NCI-H1092 (cell line): Measurements from ENCODE around the gene CTNNA2.

Experiments
- DNase-seq: peaks from one replicate; lab custom pipeline; 2025; lab: John Stamatoyannopoulos, UW

Gene CTNNA2

DNA sequence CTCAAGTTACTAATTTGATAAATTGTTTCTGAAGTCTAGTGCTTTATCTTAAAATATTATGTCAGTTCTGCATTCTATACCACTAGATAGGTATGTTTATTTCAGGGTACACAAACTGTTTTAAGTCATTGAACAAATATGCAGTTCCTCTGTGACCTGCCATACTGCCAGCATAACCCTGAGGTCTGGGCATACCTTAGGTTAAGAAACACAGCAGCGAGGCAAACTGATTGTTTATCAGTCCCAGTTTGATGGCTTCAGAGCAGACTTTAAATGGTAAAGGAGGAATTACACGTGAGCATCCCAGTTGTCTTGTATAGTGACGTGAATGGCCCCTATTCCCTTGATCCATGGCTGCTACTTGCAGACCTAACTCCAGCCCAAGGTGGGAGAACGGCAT is 978.1 kb downstream of the CTNNA2 start:
- no peak for DNase-seq

DNA sequence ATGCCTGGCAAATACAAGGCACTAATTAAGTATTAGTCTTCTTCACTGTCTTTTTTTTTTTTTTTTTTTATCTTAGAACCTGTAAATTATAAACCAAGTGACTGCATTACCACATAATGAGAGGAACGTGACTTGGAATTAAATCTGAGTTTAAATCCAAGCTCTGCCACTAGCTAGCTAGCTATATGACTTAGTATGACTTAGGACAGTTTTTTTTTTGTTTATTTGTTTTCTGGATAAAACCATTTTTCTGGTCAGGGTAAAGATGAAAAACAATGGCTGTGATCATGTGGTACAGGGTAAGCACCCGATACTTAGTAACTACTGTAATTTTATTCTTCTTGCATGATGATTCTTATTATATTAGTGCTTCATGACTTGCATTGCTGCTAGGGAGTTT is 983.5 kb downstream of the CTNNA2 start:
- no peak for DNase-seq

DNA sequence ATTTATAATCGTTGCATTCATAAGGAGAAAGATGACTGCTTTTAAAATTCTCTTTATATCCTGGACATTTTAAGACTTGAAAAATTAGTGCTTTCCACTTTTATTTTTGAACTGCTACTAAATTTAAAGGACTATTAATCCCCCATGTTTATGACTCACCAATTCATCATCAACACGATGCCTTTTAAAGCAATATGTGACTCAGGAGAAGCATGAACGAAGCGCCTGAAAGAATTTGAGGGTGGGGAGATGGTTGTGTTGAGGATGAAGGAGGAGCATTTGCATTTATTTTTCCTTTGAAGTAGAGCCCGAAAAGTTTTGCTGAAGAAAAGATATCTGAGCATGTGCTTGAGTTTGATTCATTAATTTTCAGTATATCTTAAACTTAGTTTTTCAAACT is 983.9 kb downstream of the CTNNA2 start:
- DNase-seq, result no peak

DNA sequence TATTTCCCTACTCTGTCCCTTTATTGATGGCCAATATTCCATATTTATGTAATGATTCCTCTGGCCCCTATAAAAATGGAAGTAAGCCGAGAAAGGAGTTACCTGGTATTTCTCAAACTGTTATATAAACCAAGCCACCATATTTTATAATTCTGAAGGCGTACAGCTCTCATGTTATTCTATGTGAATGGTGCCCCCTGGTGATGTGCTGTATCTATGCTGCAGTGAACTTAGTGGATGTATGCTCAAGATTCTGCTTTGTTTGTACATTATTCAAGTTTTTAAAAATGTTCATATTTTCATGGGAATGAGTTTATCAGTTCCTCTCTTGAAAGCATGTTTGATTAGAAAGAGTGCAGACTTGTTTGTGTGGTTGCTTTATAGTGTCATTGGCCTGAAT is 986.2 kb downstream of the CTNNA2 start:
- no peak for DNase-seq

DNA sequence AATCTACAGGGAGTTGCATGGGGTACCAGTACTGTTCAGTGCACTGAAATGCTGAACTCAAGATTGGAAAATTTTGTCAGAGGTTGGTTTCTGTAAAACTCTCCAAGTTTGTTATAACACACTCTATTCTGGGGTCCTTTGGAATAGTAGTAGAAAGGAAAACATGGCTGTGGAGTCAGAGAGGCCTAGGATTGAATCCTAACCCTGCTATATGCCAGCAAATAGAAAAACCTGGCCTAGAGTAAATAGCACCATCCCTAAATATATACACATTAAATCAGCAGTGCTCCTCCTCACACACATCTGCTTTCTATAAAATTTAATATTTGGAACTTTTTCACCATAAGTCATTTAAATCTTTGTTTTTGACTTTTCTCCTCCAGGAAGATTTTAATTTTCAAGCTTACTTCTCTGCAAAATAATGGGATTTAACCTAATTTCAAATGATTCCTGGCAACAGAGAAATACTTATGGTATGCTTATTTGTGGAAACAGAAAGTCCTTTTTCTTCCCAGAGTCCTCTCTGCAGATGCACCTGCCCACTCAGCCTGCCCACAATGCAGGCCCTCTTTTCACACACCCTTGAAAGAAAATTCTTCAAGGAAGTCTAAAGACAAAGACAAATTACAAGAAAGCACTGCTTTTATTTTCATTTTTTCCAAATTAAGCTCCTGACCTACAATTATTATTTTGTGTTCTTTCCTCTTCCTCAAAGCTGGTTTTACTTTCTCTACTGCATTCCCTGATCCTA is 989.2 kb downstream of the CTNNA2 start:
- DNase-seq, result no peak

DNA sequence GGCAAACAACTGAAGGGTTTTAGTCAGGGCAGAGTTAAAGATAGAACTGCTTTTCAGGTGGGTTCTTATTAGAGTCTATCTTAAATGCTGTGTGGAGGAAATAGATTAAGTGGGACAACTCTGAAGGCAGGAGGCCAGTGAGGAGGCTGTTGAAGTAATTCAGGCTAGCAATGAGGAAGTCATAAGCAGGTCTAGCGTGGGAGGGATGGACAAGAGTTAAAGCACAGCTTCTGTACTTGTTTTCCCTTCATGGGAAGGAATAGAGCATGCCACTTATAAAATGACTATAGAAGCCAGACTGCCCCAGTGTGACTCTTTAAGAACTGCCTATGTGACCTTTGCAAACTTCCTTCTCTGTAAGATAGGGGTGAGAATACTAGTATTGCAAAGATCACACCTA is 993.7 kb downstream of the CTNNA2 start:
- no peak for DNase-seq

DNA sequence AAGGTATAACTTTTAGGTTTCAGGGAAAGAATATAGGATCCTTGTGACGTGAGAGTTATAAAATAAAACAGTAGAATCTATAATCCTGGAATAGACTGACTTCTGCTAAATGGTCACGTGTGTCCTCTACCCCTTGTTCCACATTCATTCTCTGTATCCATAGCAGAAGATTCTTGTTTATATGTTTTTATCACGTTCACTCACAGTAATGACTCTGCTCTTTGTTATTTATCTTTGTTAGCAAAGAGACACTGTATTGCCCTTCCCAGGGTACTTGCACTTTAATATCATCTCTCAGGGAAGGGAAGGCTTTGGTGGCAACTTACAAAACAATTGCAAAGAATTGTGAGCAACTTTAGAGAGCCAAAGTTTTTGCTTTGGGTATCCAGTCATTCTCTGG is 997.9 kb downstream of the CTNNA2 start:
- DNase-seq, result no peak

DNA sequence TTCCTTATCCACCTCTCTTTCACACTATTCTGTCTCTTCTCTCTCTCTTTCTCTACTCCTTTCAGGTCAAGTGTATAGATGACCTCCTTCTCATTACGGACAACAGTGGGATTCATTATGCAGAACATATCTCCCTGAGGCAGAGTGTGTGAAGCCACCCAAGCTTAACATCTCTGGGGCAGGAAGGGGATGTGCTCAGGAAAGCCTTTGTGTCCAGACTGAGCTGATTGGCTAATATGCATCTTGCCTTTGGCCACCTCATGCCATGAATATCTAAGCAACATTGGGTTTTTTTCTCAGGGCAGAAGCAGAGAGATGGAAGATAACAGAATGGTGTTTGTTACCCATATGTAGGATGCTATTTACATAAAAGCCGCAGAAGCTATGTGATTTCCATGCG is 1003.1 kb downstream of the CTNNA2 start:
- no peak for DNase-seq

DNA sequence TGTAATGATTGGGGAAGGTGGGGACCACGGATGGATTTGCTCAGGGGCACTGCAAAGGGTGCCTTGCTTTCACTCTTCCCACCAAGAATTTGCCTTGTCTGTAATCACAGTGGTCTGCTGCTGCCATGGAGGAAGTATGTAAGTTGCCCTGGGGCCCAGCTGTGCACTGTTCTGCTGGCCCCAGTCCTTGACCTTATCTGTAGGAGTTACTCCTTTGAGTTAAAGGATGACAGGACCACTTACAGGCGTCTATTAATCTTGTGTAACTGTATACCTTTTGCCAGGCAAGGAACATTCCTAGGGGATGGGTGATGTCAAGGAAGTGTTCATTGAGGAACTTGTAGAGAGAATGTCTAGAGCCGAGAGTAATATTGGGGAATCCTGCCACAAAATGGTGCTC is 1004.5 kb downstream of the CTNNA2 start:
- no peak for DNase-seq

DNA sequence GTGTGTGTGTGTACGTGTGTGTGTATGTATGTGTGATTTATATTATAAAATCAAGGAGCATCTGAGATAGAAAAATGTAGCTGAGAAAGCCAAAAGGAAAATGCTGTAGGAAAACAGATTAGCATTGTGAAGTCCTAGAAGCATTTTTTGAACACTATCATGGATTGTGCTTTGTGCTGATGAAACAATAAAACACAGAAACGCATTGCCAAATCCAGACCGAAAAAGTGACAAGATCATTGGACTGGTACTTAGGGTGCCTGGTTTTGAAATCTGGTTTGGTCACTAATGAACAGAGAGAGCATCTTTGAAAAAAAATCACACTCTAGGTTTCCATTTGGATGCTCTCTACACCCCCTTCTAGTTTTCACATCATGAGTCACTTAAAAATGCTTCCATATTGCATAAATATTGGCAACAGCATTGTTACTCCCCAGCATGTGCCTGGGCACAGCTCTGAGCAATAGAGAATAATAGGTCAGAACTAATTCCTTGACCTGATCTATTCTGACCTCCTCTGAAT is 1006.3 kb downstream of the CTNNA2 start:
- DNase-seq, result no peak

DNA sequence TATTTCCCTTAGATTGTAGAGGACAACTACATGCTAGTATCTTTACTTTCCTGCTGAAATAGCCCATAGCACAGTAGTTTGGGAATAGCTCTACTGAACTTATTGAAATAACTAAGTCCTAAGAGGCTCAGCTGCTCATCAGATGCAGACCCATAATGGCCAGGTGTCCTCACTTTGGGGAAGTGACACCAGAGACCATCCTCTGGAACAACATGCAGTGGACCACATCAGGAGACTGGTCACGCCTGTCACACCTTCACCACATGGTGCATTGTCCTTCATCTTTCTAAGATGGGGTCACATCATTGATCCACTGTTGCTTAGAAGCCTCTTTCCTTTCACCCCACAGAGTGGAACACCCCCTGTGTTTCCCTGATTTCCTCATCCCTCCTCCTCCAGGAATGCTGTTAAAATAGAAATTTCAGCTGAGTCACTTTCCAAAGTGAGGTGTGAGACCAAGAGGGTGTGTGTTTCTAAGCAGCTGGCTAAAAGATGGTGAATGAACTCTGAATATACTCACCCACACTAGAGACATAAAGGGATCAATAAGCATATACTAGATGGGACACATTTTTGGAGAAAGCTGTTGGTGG is 1006.9 kb downstream of the CTNNA2 start:
- no peak for DNase-seq

DNA sequence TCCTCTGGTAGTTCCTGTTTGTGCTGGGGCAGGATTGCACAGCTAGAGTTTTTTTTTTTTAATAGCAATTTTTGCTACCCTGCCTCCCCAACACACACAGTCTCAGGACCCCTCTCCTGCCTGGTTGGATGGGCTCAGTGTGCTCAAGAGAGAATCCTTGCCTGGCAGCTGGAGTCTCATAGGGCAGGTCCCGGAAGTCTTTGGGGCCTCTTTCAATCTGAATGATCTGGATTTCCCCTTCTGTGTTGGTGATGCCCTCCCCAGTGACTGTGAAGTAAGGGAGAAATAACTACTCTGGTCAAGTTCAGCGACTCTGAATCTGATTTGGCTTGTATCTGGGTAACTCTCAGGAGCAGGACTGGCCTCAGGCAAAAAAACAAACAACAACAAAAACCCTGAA is 1012.3 kb downstream of the CTNNA2 start:
- DNase-seq, result no peak

DNA sequence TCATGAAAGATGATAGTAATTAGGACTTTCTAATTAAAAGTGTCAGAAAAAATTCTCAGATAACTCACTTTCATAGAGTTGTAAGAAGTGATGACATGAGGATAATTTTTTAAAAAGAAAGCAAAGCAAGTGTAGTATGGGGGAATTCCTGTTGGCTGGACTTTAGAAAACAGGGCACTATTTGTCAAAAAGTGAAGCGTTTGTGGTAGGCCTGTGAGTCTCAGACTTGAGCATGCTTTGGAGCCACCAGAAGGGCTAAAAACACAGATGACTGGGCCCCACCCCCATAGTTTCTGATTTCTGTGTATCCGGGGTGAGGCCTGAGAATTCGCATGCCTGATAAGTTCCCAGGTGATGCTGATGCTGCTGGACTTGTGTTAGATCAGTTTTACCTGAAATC is 1014.3 kb downstream of the CTNNA2 start:
- DNase-seq, result no peak

DNA sequence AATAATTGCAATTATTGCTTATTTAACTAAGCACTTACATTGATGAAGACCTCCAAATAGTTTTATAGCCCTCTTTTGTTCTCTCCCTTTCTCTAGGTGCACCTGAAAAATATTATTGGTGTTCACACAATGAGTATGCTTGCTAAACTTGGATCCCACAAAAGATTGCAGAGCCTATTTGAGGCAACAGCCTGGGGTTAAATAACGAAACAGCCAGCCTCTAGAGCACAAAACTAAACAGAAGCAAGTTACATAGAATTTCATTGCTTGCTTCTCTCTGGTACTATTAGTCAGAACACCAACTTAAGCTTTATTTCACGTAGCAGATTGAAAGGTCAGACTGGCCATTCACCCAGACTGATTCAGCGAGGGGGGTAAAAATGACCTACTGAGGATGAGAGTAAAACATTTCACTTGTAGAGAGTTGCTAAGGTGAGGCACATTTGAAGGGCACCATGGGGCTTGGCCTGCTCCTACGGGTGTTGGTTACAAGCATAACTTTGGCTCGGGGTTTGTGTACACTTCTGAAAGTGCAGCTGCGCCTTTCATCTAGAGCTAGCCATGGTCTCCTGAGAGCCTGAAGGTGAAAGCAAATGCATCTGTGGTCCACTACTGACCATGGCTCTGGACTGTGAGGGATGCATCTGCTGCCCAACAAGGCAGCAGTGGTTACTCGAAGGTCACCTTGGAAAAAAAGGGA is 1016.8 kb downstream of the CTNNA2 start:
- DNase-seq, result no peak

DNA sequence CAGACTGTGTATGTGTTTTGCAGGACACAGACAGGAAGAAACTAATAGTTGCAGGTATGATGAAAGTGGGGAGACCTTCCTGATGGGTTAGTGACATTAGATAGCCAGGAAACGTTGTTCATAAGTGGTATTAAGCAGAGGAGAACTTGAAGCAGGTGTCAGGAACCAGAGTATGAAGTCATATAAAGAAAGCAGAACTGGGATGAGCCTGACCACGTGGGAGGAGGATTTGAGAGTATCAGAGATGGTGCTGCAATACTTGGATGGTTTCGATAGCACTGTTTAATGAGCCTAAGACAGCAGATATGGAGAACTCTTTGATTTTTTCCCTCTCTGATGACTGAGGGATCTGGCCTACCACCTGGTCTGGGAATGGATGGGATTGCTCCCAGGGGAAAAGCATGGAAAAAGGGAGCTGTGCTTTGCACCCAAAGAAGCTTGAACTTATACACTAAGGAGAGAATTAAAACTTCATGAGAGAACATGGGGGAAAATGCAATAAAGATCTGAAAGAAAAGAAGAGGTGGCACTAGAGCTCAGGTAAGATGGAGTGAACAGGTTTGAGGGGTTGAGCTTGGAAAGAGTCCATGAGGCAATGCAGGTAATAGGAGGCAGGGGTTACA is 1017.7 kb downstream of the CTNNA2 start:
- no peak for DNase-seq

DNA sequence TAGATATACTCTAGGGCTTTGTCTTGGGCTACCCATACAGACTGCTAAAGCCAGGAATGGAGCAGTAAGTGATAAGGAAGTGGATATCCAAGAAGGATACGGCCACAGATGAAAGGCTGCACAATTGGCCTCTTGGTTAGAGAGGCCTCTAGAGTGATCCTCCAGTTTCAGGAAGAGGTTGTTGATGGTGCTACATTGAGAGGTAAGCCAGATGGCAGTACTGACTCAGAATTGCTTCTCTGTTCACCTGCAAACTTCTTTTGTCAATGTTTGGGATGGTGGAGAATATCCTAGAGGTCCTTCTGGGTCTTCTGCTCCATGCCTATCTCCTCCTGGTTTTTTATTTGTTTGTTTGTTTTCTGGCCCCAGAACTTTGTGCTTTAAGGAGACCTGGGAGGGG is 1018.5 kb downstream of the CTNNA2 start:
- DNase-seq, result no peak

DNA sequence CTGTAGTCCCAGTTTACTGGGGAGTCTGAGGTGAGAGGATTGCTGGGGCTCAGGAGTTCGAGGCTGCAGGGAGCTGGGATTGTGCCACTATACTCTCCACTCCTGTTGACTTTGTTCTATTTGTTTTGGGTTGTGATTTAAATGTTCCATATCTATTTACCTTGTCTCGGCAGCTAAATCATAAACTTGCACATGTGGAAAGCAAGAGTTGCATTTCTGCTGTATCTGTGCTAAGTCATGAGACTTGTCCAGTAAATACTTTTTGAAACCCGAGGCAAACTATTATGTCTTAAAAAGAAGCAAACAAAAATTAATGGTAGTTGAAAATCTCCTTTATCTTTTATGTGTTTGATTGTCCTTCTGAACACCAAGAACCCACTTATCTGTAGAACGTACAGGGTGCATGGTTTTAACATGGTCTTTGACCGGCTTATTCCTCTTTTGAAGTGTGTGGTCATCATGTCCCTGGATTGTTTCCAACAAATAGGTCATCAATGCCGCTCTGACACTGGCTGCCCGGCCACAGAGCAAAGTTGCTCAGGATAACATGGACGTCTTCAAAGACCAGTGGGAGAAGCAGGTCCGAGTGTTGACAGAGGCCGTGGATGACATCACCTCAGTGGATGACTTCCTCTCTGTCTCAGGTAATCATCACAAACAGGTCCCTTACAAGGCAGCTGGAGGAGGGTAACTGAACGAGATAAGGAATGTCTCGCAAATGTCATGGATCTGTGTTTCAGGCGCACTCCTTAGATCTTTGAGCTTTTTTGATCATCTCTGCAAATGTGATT is 1032.8 kb downstream of the CTNNA2 start:
- DNase-seq, result no peak

DNA sequence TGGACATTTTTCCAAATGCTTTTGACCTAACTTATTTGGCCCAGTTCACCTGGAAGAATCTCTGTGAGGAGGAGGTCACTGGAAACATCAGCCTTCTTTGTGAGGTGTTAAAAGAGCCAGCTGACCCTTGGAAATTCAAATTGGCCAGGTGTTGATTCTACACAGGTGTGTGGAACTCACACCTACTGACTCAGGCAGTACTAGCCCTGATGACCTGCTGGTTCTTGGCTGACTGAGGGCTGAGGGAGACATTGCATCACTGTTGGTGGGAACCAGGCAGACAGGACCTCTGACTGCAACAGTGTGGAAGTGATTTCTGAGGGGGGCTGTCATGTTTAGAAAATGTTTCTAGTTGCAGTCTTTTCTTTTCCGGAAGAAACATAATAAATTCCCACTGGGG is 1033.9 kb downstream of the CTNNA2 start:
- DNase-seq, result no peak

DNA sequence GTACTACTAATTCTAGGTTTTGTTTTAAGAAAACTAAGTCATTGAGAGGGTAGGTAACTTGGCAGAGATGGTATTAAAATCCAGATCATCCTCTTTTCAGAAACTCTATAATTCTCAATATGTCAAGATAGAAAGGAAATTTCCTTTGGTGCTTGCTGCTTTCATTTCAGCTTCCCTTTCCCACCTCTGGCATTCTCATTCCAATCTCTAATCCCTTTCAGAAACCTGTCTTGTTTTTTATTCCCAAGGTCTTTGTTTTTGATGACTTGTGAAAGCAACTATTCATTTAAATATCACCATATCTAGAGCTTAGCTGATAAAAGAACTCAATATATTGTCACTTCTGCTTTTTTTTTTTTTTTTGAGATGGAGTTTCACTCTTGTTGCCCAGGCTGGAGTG is 1034.5 kb downstream of the CTNNA2 start:
- DNase-seq, result no peak

DNA sequence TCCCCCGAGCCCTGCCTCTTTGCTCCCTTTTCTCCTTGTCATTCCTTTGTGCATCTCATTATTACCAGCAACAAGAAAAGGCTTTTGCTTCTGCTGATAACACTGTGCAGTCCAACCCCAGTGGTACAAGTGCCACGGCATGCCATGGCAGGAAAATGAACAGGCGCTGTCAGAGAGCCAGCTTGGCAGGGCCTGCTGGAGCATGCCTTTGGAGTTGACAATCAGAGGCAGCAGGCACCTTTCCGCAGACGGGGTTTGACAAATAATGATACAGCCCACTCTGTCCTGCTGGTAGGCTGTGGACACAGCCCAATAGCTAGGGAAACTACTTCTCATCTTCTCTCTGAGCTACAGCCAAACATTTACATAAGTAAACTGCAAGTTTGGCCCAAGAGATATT is 1035.6 kb downstream of the CTNNA2 start:
- no peak for DNase-seq

DNA sequence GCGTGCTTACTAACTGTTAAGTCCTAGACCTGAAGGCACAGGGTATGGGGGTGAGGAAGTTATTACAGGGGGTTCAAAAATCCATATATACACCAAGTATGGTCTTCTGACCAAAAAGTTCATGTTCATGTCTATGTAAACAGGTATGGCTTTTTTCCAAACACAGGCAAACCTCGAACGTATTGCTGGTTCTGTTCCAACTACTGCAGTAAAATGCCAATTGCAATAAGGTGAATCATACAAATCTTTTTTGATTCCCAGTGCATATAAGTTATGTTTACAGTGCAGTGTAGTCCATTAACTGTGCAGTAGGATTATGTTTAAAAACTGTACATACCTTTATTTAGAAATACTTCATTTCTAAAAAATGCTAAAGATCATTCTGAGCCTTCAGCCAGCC is 1037.0 kb downstream of the CTNNA2 start:
- no peak for DNase-seq

DNA sequence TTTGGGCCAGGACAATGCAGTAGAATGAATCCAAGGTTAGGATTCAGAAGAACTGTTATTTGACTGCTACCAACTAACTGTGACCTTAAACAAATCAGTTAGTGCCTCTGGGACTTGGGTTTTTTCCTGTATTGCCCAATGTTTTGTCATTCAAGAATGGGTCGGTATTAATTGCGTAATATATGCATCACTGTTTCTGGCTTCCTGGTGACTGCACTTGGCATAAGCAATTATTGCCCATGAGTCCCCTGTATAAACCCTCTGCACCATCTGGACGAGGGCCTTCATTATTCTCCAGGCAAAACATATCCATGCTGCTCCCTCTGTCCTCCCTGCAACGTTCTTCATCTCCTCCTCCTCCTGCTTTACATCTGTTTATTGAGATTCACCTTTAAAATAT is 1047.5 kb downstream of the CTNNA2 start:
- DNase-seq, result no peak
